SK-N-SH (cell line): Measurements from ENCODE around the gene RIC3. TPM values are rescaled to one million over a fixed set of nuclear protein-coding genes. Genes with fewer than 3 reads are reported as not detected.

Experiments used
- CTCF ChIA-PET: fragments of 300-600, 350-600 bp; formaldehyde crosslinking; extraction: SDS; loops from one replicate; lab custom pipeline; 2021; lab: Yijun Ruan, JAX
- POLR2A ChIA-PET: fragments of 350-600 bp; sonication (Branson Sonifier 250); formaldehyde crosslinking; extraction: SDS; loops from one replicate; lab custom pipeline; 2020; ENCODE audit warnings: antibody characterized with exemption, inconsistent platforms; lab: Yijun Ruan, JAX
- DNase-seq: peaks from one replicate; pipeline ENCODE4 v3.0.0; 2012
- H2AFZ ChIP-seq: fragments of 200-600 bp; sonication (generic); 2 replicates; pipeline ENCODE4 v1.8.1; 2016; ENCODE audit warnings: antibody characterized with exemption, mild to moderate bottlenecking, low read depth
- H3F3A ChIP-seq: fragments of 200-600 bp; sonication (generic); replicated peaks from 2 replicates; pipeline ENCODE3; 2016; ENCODE audit warnings: antibody characterized with exemption, mild to moderate bottlenecking; ENCODE audit not compliant: insufficient read depth
- H3K27ac ChIP-seq, 2 experiments: fragments of 200-500 bp in 1 of 2; fragments of 200-600 bp in 1 of 2; sonication (Bioruptor generic) in 1 of 2; sonication (generic), shearing (Covaris generic) in 1 of 2; 2 replicates each; pipeline versions ENCODE4 v1.5.1 to v1.6.1; 2014 to 2016; ENCODE audit warnings: low read depth in 2 of 2, inconsistent platforms in 1 of 2, low read length in 1 of 2, mild to moderate bottlenecking in 1 of 2, mixed read lengths in 1 of 2
- H3K27me3 ChIP-seq: fragments of 200-600 bp; sonication (generic), shearing (Covaris generic); 2 replicates; pipeline ENCODE4 v1.6.1; 2016; ENCODE audit warnings: mixed run types; ENCODE audit not compliant: insufficient read depth
- H3K36me3 ChIP-seq, 2 experiments: fragments of 200-500 bp in 1 of 2; fragments of 200-600 bp in 1 of 2; sonication (Bioruptor generic) in 1 of 2; sonication (generic) in 1 of 2; replicated peaks in 1 of 2; 2 replicates each; pipeline versions ENCODE3 to v1.5.1; 2014 to 2016; ENCODE audit warnings: low read length in 1 of 2, mild to moderate bottlenecking in 1 of 2; ENCODE audit not compliant: insufficient read depth in 2 of 2, control insufficient read depth in 1 of 2
- H3K4me1 ChIP-seq, 2 experiments: fragments of 200-500 bp in 1 of 2; fragments of 200-600 bp in 1 of 2; sonication (Bioruptor generic) in 1 of 2; sonication (generic), shearing (Covaris generic) in 1 of 2; 2 replicates each; pipeline versions ENCODE4 v1.5.1 to v1.6.1; 2014 to 2016; ENCODE audit warnings: low read depth in 1 of 2, low read length in 1 of 2, mixed run types in 1 of 2; ENCODE audit not compliant: insufficient read depth in 2 of 2, control insufficient read depth in 1 of 2
- H3K4me2 ChIP-seq: fragments of 200-600 bp; sonication (generic), shearing (Covaris generic); 2 replicates; pipeline ENCODE4 v1.6.1; 2017; ENCODE audit warnings: mixed run types
- H3K4me3 ChIP-seq, 2 experiments: fragments of 200-500 bp in 1 of 2; fragments of 200-600 bp in 1 of 2; sonication (Bioruptor generic) in 1 of 2; sonication (generic), shearing (Covaris generic) in 1 of 2; 2 replicates each; pipeline versions ENCODE4 v1.5.1 to v1.8.1; 2014 to 2016; ENCODE audit warnings: low read depth in 2 of 2, inconsistent platforms in 1 of 2, low read length in 1 of 2, mild to moderate bottlenecking in 1 of 2, mixed read lengths in 1 of 2, moderate library complexity in 1 of 2
- H3K79me2 ChIP-seq: fragments of 200-600 bp; sonication (generic); 2 replicates; pipeline ENCODE4 v1.8.1; 2017; ENCODE audit warnings: mild to moderate bottlenecking; ENCODE audit not compliant: insufficient read depth
- H3K9ac ChIP-seq: fragments of 200-600 bp; sonication (generic); 2 replicates; pipeline ENCODE4 v1.6.1; 2017; ENCODE audit warnings: mixed run types
- H3K9me2 ChIP-seq: fragments of 200-600 bp; sonication (generic); 2 replicates; pipeline ENCODE4 v1.6.1; 2017; ENCODE audit warnings: mixed run types
- H3K9me3 ChIP-seq: fragments of 200-600 bp; sonication (generic); 2 replicates; pipeline ENCODE4 v1.6.1; 2017; ENCODE audit warnings: mixed run types, mild to moderate bottlenecking, moderate library complexity
- H4K20me1 ChIP-seq: fragments of 200-600 bp; sonication (generic); 2 replicates; pipeline ENCODE4 v1.6.1; 2017; ENCODE audit warnings: mild to moderate bottlenecking, mixed run types; ENCODE audit not compliant: insufficient read depth
- FOSL2 ChIP-seq: IDR thresholded peaks from 2 replicates; pipeline ENCODE4 v1.4.0; 2012; ENCODE audit warnings: low read depth, mild to moderate bottlenecking, moderate library complexity, borderline replicate concordance
- FOXJ3 ChIP-seq: sonication (generic); formaldehyde crosslinking; IDR thresholded peaks from 2 replicates; pipeline ENCODE4 v1.5.1; 2020; ENCODE audit warnings: mild to moderate bottlenecking, missing genetic modification reagents
- FOXM1 ChIP-seq: IDR thresholded peaks from 2 replicates; pipeline ENCODE4 v1.4.0; 2012; ENCODE audit warnings: low read depth, mild to moderate bottlenecking
- GABPA ChIP-seq: IDR thresholded peaks from 2 replicates; pipeline ENCODE4 v1.4.0; 2012; ENCODE audit warnings: low read depth, mild to moderate bottlenecking
- GATA2 ChIP-seq: sonication (generic); formaldehyde crosslinking; IDR thresholded peaks from 2 replicates; pipeline ENCODE4 v1.5.0; 2020; ENCODE audit warnings: mild to moderate bottlenecking, missing genetic modification reagents
- JUND ChIP-seq: IDR thresholded peaks from 2 replicates; pipeline ENCODE4 v1.4.0; 2012
- MEF2A ChIP-seq: IDR thresholded peaks from 2 replicates; pipeline ENCODE4 v1.4.0; 2012; ENCODE audit warnings: low read depth, borderline replicate concordance
- MXI1 ChIP-seq: IDR thresholded peaks from 2 replicates; pipeline ENCODE4 v1.6.1; 2012; ENCODE audit warnings: mild to moderate bottlenecking, low read depth, low read length, improper control_type of control experiment
- POLR2AphosphoS5 ChIP-seq: IDR thresholded peaks from 2 replicates; pipeline ENCODE4 v1.6.1; 2012; ENCODE audit warnings: low read depth, low read length
- RAD21 ChIP-seq: IDR thresholded peaks from 2 replicates; pipeline ENCODE4 v1.6.1; 2012; ENCODE audit warnings: mild to moderate bottlenecking, low read length
- RCOR1 ChIP-seq: fragments of 150-350 bp; IDR thresholded peaks from 2 replicates; pipeline ENCODE4 v1.6.1; 2017; ENCODE audit warnings: antibody characterized with exemption, low read length
- SMC3 ChIP-seq: IDR thresholded peaks from 2 replicates; pipeline ENCODE4 v1.6.1; 2012; ENCODE audit warnings: low read depth, low read length, improper control_type of control experiment
- WGBS: methylation state at CpG from one replicate; pipeline ENCODE4 v1.1.6; 2017; ENCODE audit warnings: low lambda C conversion rate; 5-methylcytosine and 5-hydroxymethylcytosine counted together
- polyA plus RNA-seq, 3 experiments: library from polyadenylated mRNA; depleted of rRNA; stranded (reverse); fragments of >200 nt; gene quantifications; 2 replicates each; pipeline ENCODE4 v1.2.3, GENCODE V29; 2012
- TF ChIP-seq, protein P1 (sequence below): fragments of 150-350 bp; IDR thresholded peaks from 2 replicates; pipeline ENCODE4 v1.6.1; 2017; ENCODE audit warnings: antibody characterized with exemption, low read length, low read depth, borderline replicate concordance
- TF ChIP-seq, protein P2 (sequence below): IDR thresholded peaks from 2 replicates; pipeline ENCODE4; 2012

Gene RIC3
- polyA plus RNA-seq, 1 of the 3 experiments (the other 2 are of a cell fraction), result 0.54 TPM

DNA sequence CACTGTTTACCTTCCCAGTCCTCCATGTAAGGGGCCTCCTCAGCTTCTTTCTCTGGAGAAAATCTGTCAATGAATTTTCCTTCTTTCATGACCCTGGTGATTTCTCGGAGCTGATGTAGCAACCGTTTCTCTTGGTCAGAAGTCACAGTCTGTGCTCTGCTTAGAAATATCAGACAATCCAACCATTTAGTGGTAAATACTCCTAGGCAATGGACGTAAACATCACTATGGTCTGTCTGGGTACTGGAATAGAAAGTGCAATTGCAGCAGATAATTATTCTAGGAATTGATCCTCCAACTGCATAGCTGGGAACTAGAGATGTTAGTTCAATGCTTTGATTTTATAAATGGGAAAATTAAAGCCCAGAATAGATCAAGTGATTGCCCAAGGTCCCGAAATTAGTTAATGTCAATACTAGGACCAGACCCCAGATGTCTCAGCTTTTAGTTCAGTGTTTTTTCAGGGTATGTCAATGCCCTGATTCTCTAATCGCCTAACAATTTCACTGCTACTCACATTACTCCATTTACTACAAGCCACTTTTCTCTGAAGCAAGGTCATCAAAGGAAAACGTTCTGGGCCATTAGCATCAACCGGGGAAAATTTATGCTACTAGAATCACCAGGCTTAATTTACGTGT lies 42.1 kb downstream of the RIC3 start:
- no peaks in the 10 kb centered on the region for H4K20me1 ChIP-seq
- TF ChIP-seq SMC3 (no peak), POLR2AphosphoS5 (no peak), FOXJ3 (no peak)
- TF ChIP-seq, protein P1, sequence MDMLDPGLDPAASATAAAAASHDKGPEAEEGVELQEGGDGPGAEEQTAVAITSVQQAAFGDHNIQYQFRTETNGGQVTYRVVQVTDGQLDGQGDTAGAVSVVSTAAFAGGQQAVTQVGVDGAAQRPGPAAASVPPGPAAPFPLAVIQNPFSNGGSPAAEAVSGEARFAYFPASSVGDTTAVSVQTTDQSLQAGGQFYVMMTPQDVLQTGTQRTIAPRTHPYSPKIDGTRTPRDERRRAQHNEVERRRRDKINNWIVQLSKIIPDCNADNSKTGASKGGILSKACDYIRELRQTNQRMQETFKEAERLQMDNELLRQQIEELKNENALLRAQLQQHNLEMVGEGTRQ, result no peak
- TF ChIP-seq, all 33 proteins: peak for 0
- no peaks in the 10 kb centered on the region for H3F3A ChIP-seq
- no peaks in the 10 kb centered on the region for H3K36me3 ChIP-seq
- no peak overlapping the region for H3K4me3 ChIP-seq
- H3K4me2 ChIP-seq, result no peak overlapping the region
- ChIA-PET CTCF (interaction anchor here (1.0 to 1.5 kb wide), 3 partner anchors 29 to 140 kb away, joined by 3 to 9 read pairs (median 3); no protein-coding TSS in a partner anchor), POLR2A (no interaction called here)
- 50% methylated on average over 8 of the region's 8 CpGs for WGBS
- H3K27ac ChIP-seq, result no peak overlapping the region
- H3K27me3 ChIP-seq, result no peaks in the 10 kb centered on the region
- H3K9ac ChIP-seq, result no peak overlapping the region
- no peak overlapping the region for H2AFZ ChIP-seq
- DNase-seq, result no peak
- no peaks in the 10 kb centered on the region for H3K4me1 ChIP-seq
- H3K9me2 ChIP-seq, result no peaks in the 10 kb centered on the region
- H3K79me2 ChIP-seq, result no peaks in the 10 kb centered on the region
- H3K9me3 ChIP-seq, result no peaks in the 10 kb centered on the region

DNA sequence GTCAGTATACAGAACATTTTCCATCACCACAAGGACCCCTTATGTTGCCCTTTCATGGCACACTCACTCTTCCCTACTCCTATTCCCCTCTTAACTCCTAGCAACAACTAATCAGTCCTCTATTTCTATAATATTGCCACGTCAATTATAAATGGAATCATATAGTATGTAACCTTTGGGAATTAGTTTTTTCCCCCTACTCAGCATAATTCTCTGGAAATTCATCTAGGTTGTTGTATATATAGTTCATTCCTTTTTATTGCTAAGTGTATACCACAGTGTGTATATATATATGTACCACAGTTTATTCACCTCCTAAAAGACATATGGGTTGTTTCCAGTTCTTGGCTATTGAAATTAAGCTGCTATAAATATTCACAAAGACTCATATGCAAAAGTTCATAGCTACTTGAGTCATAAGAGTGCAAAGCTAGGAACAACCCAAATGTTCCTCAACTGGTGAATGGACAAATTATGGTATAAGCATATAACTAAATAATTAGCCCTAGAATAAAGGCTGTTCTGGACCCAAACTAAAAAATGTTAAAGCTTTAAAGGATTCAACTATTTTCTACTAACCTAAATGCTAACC lies 46.6 kb downstream of the RIC3 start:
- no peak for DNase-seq
- WGBS, result 20% methylated on average over 1 of the region's 1 CpG
- no peak overlapping the region for H2AFZ ChIP-seq
- H3K4me3 ChIP-seq, result no peak overlapping the region
- TF ChIP-seq RCOR1 (no peak), GATA2 (CRISPR knock-in tag) (no peak), JUND (no peak), RAD21 (no peak), MEF2A (no peak), FOSL2 (no peak), GABPA (no peak), MXI1 (no peak), FOXM1 (no peak)
- TF ChIP-seq, protein P2, sequence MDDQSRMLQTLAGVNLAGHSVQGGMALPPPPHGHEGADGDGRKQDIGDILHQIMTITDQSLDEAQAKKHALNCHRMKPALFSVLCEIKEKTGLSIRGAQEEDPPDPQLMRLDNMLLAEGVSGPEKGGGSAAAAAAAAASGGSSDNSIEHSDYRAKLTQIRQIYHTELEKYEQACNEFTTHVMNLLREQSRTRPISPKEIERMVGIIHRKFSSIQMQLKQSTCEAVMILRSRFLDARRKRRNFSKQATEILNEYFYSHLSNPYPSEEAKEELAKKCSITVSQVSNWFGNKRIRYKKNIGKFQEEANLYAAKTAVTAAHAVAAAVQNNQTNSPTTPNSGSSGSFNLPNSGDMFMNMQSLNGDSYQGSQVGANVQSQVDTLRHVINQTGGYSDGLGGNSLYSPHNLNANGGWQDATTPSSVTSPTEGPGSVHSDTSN, result no peak
- no peak overlapping the region for H3K4me2 ChIP-seq
- H3K9ac ChIP-seq, result no peak overlapping the region
- H3K36me3 ChIP-seq, result no peaks in the 10 kb centered on the region
- H3F3A ChIP-seq, result no peaks in the 10 kb centered on the region
- no peaks in the 10 kb centered on the region for H3K27me3 ChIP-seq
- no peaks in the 10 kb centered on the region for H3K4me1 ChIP-seq
- no peak overlapping the region for H3K27ac ChIP-seq
- no peaks in the 10 kb centered on the region for H3K79me2 ChIP-seq
- no peaks in the 10 kb centered on the region for H3K9me2 ChIP-seq
- no peaks in the 10 kb centered on the region for H4K20me1 ChIP-seq
- CTCF ChIA-PET, result interaction anchor here (1.0 to 1.5 kb wide), 3 partner anchors 17 to 135 kb away, joined by 3 to 5 read pairs (median 4); partner anchors contain the start of gene EIF3F
- H3K9me3 ChIP-seq, result no peaks in the 10 kb centered on the region
- POLR2A ChIA-PET, result no interaction called here
